ENCODE results near the gene RIT1.

- no peak for TF ChIP-seq CTCF (IDR thresholded peaks at IDR 0.05; ENCODE audit: insufficient read depth, low read length, poor library complexity, severe bottlenecking)
- TF ChIP-seq EZH2phosphoT487 (conservative IDR thresholded peaks at IDR 0.05; ENCODE audit: low read length) = no peak
Measured at GRCh38 chr1:155882235-155882634, 28.9 kb downstream of the RIT1 start.

Data from SU-DHL-6 (cell line).